DMS53 treated with DMSO at 0.1 percent for 48 hours (cell line): Measurements from ENCODE around the gene THAP2.

Experiments used
- DNase-seq: peaks from one replicate; lab custom pipeline; 2025; ENCODE audit not compliant: unreplicated experiment; lab: John Stamatoyannopoulos, UW

Gene THAP2

GRCh38 chr12:71663561-71664410 lies at the start of gene THAP2, which contains the start of gene ZFC3H1:
TSS of gene THAP2 (plus strand) at chr12:71664301. CDS start at chr12:71664510, 209 bp downstream.
TSS of gene ZFC3H1 (minus strand) at chr12:71663848. CDS start at chr12:71663610, 238 bp downstream.
- DNase-seq = peak; percentile 100

- DNase-seq = no peak
These were observed 42.2 kb upstream of the THAP2 start for GRCh38 chr12:71621938-71622337.

- DNase-seq = no peak
These were observed 38.6 kb upstream of the THAP2 start for GRCh38 chr12:71625476-71625875.

- no peak for DNase-seq
These were observed 38.0 kb upstream of the THAP2 start for GRCh38 chr12:71626098-71626497.

GRCh38 chr12:71626768-71627167 lies 37.3 kb upstream of the THAP2 start:
- DNase-seq = no peak

- DNase-seq = no peak
These were observed 36.6 kb upstream of the THAP2 start for GRCh38 chr12:71627438-71628002.

GRCh38 chr12:71636704-71637115 lies 27.4 kb upstream of the THAP2 start:
- peak; percentile 83 for DNase-seq

- no peak for DNase-seq
These were observed 25.6 kb upstream of the THAP2 start for GRCh38 chr12:71638499-71638898.

GRCh38 chr12:71639341-71639760 lies 24.8 kb upstream of the THAP2 start:
- DNase-seq = no peak

GRCh38 chr12:71640316-71640715 lies 23.8 kb upstream of the THAP2 start:
- DNase-seq = no peak

GRCh38 chr12:71641390-71641789 lies 22.7 kb upstream of the THAP2 start:
- no peak for DNase-seq

GRCh38 chr12:71642264-71642663 lies 21.8 kb upstream of the THAP2 start:
- no peak for DNase-seq

- DNase-seq = no peak
These were observed 18.8 kb upstream of the THAP2 start for GRCh38 chr12:71645268-71645667.

- DNase-seq = no peak
These were observed 17.6 kb upstream of the THAP2 start for GRCh38 chr12:71646512-71646911.

- DNase-seq = no peak
These were observed 15.6 kb upstream of the THAP2 start for GRCh38 chr12:71648537-71648936.

- no peak for DNase-seq
These were observed 14.7 kb upstream of the THAP2 start for GRCh38 chr12:71649401-71649800.

- no peak for DNase-seq
These were observed 11.4 kb upstream of the THAP2 start for GRCh38 chr12:71652656-71653055.

- no peak for DNase-seq
These were observed 11.0 kb upstream of the THAP2 start for GRCh38 chr12:71653137-71653536.

- DNase-seq = no peak
These were observed 9.9 kb upstream of the THAP2 start for GRCh38 chr12:71654200-71654599.

- DNase-seq = no peak
These were observed 8.6 kb upstream of the THAP2 start for GRCh38 chr12:71655495-71655894.

- no peak for DNase-seq
These were observed 8.2 kb upstream of the THAP2 start for GRCh38 chr12:71655907-71656306.

GRCh38 chr12:71656740-71657139 lies 7.4 kb upstream of the THAP2 start:
- no peak for DNase-seq
